H9 (cell line): ENCODE data around the gene SLC29A1. TPM values are rescaled to one million over a fixed set of nuclear protein-coding genes. Genes with fewer than 3 reads are reported as not detected.

Experiments used
- DNase-seq: peaks from one replicate; pipeline ENCODE4 v3.0.0-alpha.2; 2017
- H2AFZ ChIP-seq: one replicate; pipeline ENCODE4 v1.6.1; 2013; ENCODE audit warnings: mild to moderate bottlenecking, low read length, control low read depth, moderate library complexity
- H2AK5ac ChIP-seq: 2 replicates; pipeline ENCODE4 v1.6.1; 2013; ENCODE audit warnings: low read length, control low read depth, mixed read lengths; ENCODE audit not compliant: insufficient read length
- H2BK120ac ChIP-seq: one replicate; pipeline ENCODE4 v1.6.1; 2013; ENCODE audit warnings: low read depth, mild to moderate bottlenecking, low read length, control low read depth, inconsistent platforms; ENCODE audit not compliant: poor library complexity, severe bottlenecking
- H2BK12ac ChIP-seq: 2 replicates; pipeline ENCODE4 v1.6.1; 2013; ENCODE audit warnings: low read length, control low read depth, mixed read lengths, low read depth; ENCODE audit not compliant: insufficient read length
- H2BK15ac ChIP-seq: 2 replicates; pipeline ENCODE4 v1.6.1; 2013; ENCODE audit warnings: low read depth, low read length, control low read depth
- H2BK20ac ChIP-seq: one replicate; pipeline ENCODE4 v1.6.1; 2013; ENCODE audit warnings: low read depth, mild to moderate bottlenecking, low read length, control low read depth, inconsistent platforms; ENCODE audit not compliant: poor library complexity, severe bottlenecking
- H2BK5ac ChIP-seq: 2 replicates; pipeline ENCODE4 v1.6.1; 2013; ENCODE audit warnings: low read length, control low read depth, mixed read lengths; ENCODE audit not compliant: insufficient read length
- H3K14ac ChIP-seq: 2 replicates; pipeline ENCODE4 v1.6.1; 2013; ENCODE audit warnings: low read length, control low read depth; ENCODE audit not compliant: insufficient read depth
- H3K18ac ChIP-seq: 2 replicates; pipeline ENCODE4 v1.6.1; 2013; ENCODE audit warnings: low read depth, mild to moderate bottlenecking, mixed read lengths, low read length, control low read depth; ENCODE audit not compliant: insufficient read length
- H3K23ac ChIP-seq: 2 replicates; pipeline ENCODE4 v1.6.1; 2013; ENCODE audit warnings: low read length, control low read depth, mixed read lengths, low read depth; ENCODE audit not compliant: insufficient read length
- H3K23me2 ChIP-seq: 2 replicates; pipeline ENCODE4 v1.6.1; 2013; ENCODE audit warnings: low read depth, mild to moderate bottlenecking, mixed read lengths, low read length, control low read depth; ENCODE audit not compliant: insufficient read length, poor library complexity, severe bottlenecking
- H3K27ac ChIP-seq: 2 replicates; pipeline ENCODE4 v1.5.1; 2013; ENCODE audit warnings: low read length, control low read depth, mixed read lengths, low read depth; ENCODE audit not compliant: insufficient read length
- H3K27me3 ChIP-seq: 2 replicates; pipeline ENCODE4 v1.6.1; 2013; ENCODE audit warnings: low read length, control low read depth, inconsistent platforms; ENCODE audit not compliant: insufficient read depth
- H3K4ac ChIP-seq: 2 replicates; pipeline ENCODE4 v1.6.1; 2013; ENCODE audit warnings: low read depth, mild to moderate bottlenecking, control low read depth, inconsistent platforms, low read length, moderate library complexity
- H3K4me1 ChIP-seq: 2 replicates; pipeline ENCODE4 v1.6.1; 2013; ENCODE audit warnings: low read length, control low read depth, inconsistent platforms; ENCODE audit not compliant: insufficient read depth
- H3K4me2 ChIP-seq: 2 replicates; pipeline ENCODE4 v1.6.1; 2013; ENCODE audit warnings: low read length, control low read depth, mixed read lengths; ENCODE audit not compliant: insufficient read length, insufficient read depth
- H3K56ac ChIP-seq: 2 replicates; pipeline ENCODE4 v1.6.1; 2013; ENCODE audit warnings: low read depth, mild to moderate bottlenecking, mixed read lengths, low read length, control low read depth; ENCODE audit not compliant: insufficient read length
- H3K79me1 ChIP-seq: 2 replicates; pipeline ENCODE4 v1.6.1; 2013; ENCODE audit warnings: low read depth, mild to moderate bottlenecking, moderate library complexity, low read length, control low read depth, inconsistent platforms; ENCODE audit not compliant: insufficient read depth, poor library complexity, severe bottlenecking
- H3K79me2 ChIP-seq: 2 replicates; pipeline ENCODE4 v1.6.1; 2013; ENCODE audit warnings: low read length, control low read depth, inconsistent platforms; ENCODE audit not compliant: insufficient read depth
- H3K9ac ChIP-seq: 2 replicates; pipeline ENCODE4 v1.6.1; 2013; ENCODE audit warnings: low read length, control low read depth, mixed read lengths; ENCODE audit not compliant: insufficient read length; ENCODE audit errors: extremely low read depth
- H3K9me3 ChIP-seq: one replicate; pipeline ENCODE4 v1.6.1; 2013; ENCODE audit warnings: low read depth, low read length, inconsistent platforms; ENCODE audit not compliant: control insufficient read depth
- H3T11ph ChIP-seq: one replicate; pipeline ENCODE4 v1.6.1; 2013; ENCODE audit warnings: mild to moderate bottlenecking, low read length, control low read depth, inconsistent platforms
- H4K20me1 ChIP-seq: one replicate; pipeline ENCODE4 v1.6.1; 2013; ENCODE audit not compliant: control insufficient read depth, insufficient read length, insufficient read depth
- H4K5ac ChIP-seq: 2 replicates; pipeline ENCODE4 v1.6.1; 2013; ENCODE audit warnings: low read depth, mild to moderate bottlenecking, mixed read lengths, low read length, control low read depth; ENCODE audit not compliant: insufficient read length
- H4K8ac ChIP-seq: replicated peaks from 2 replicates; pipeline ENCODE4 v1.6.1; 2013; ENCODE audit warnings: low read length, control low read depth, mixed read lengths, low read depth; ENCODE audit not compliant: insufficient read length
- H4K91ac ChIP-seq: 2 replicates; pipeline ENCODE4 v1.6.1; 2013; ENCODE audit warnings: low read depth, mild to moderate bottlenecking, moderate library complexity, mixed read lengths, low read length, control low read depth; ENCODE audit not compliant: insufficient read length
- H3K27ac Mint-ChIP-seq, 3 experiments: 2 replicates in 2 of 3; 3 replicates in 1 of 3; pipeline ENCODE4 v1.8.0; 2020 to 2021; ENCODE audit warnings: mixed read lengths in 3 of 3, mild to moderate bottlenecking in 1 of 3, moderate library complexity in 1 of 3
- H3K27me3 Mint-ChIP-seq: 2 replicates; pipeline ENCODE4 v1.8.0; 2021; ENCODE audit warnings: low read depth, mild to moderate bottlenecking, moderate library complexity, mixed read lengths
- H3K36me3 Mint-ChIP-seq, 3 experiments: 2 replicates in 2 of 3; 3 replicates in 1 of 3; pipeline ENCODE4 v1.8.0; 2020 to 2021; ENCODE audit warnings: low read depth in 3 of 3, mixed read lengths in 3 of 3; ENCODE audit not compliant: insufficient read depth in 1 of 3
- H3K4me1 Mint-ChIP-seq, 2 experiments: 2 replicates each; pipeline ENCODE4 v1.8.0; 2020; ENCODE audit warnings: mixed read lengths in 2 of 2
- H3K4me3 Mint-ChIP-seq, 2 experiments: 2 replicates in 1 of 2; 3 replicates in 1 of 2; pipeline ENCODE4 v1.8.0; 2020 to 2021; ENCODE audit warnings: mild to moderate bottlenecking in 2 of 2, mixed read lengths in 2 of 2, moderate library complexity in 1 of 2
- H3K9me3 Mint-ChIP-seq, 2 experiments: 2 replicates in 1 of 2; 3 replicates in 1 of 2; pipeline ENCODE4 v1.8.0; 2020; ENCODE audit warnings: mild to moderate bottlenecking in 2 of 2, mixed read lengths in 2 of 2, moderate library complexity in 1 of 2
- WGBS: extraction: QIAGEN DNeasy Blood & Tissue Kit; methylation state at CpG from one replicate; pipeline ENCODE4 v1.1.7; 2013; ENCODE audit warnings: missing lambda C conversion rate, low lambda C conversion rate, mixed read lengths; ENCODE audit not compliant: insufficient read length; ENCODE audit errors: extremely low coverage; 5-methylcytosine and 5-hydroxymethylcytosine counted together
- total RNA-seq: library from RNA; stranded (reverse); gene quantifications from 2 replicates; pipeline ENCODE4 v1.2.1, GENCODE V29; 2021
- TF ChIP-seq, protein P1 (sequence below): fragments of 200-600 bp; sonication (generic); conservative IDR thresholded peaks from 3 replicates; pipeline ENCODE4 v1.8.0; 2021; ENCODE audit warnings: antibody characterized with exemption, mild to moderate bottlenecking

SLC29A1 gene
- total RNA-seq, 1 experiment from 2014 or later, result 124 TPM

DNA sequence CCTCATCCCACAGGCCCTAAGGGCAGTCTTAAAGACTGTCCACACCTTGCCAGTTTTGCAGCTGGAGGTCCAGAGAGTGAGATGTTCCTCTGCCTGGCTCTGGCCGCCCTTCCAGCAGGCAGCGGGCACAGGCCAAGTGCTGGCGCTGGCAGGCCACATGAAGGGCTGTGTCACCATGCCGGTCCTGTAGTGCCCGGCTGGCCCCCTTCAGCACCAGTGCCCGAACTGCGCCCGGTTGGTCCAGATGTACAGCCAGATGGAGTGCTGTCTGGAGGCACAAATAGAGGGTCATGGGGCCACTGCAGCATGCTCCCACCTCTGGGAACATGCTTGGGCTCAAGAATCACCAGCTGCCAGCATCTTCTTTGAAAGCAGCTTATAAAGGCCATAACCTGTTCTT is 38.2 kb downstream of the SLC29A1 start:
- TF ChIP-seq, protein P1, sequence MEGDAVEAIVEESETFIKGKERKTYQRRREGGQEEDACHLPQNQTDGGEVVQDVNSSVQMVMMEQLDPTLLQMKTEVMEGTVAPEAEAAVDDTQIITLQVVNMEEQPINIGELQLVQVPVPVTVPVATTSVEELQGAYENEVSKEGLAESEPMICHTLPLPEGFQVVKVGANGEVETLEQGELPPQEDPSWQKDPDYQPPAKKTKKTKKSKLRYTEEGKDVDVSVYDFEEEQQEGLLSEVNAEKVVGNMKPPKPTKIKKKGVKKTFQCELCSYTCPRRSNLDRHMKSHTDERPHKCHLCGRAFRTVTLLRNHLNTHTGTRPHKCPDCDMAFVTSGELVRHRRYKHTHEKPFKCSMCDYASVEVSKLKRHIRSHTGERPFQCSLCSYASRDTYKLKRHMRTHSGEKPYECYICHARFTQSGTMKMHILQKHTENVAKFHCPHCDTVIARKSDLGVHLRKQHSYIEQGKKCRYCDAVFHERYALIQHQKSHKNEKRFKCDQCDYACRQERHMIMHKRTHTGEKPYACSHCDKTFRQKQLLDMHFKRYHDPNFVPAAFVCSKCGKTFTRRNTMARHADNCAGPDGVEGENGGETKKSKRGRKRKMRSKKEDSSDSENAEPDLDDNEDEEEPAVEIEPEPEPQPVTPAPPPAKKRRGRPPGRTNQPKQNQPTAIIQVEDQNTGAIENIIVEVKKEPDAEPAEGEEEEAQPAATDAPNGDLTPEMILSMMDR, result no peak
- Histone ChIP-seq H3K4me2 (no peak overlapping the region), H2BK20ac (no peak overlapping the region), H2BK120ac (no peak overlapping the region), H2BK12ac (no peak overlapping the region), H3K27me3 (no peaks in the 10 kb centered on the region), H3K9me3 (no peaks in the 10 kb centered on the region), H3K23me2 (peaks cover 16% of the 10 kb centered on the region), H3K4ac (no peak overlapping the region), H2AK5ac (no peak overlapping the region), H3K27ac (no peak overlapping the region), H3K4me1 (no peaks in the 10 kb centered on the region; the same call in 1 of the 2 replicates), H3K79me2 (no peaks in the 10 kb centered on the region), H3K56ac (no peak overlapping the region), H2AFZ (no peak overlapping the region), H3K79me1 (no peaks in the 10 kb centered on the region), H2BK5ac (no peak overlapping the region), H3T11ph (no peak overlapping the region), H3K14ac (no peak overlapping the region), H4K91ac (no peak overlapping the region), H3K18ac (no peak overlapping the region), H4K8ac (no peak overlapping the region), H4K20me1 (no peaks in the 10 kb centered on the region), H2BK15ac (no peak overlapping the region), H4K5ac (no peak overlapping the region), H3K23ac (no peak overlapping the region), H3K9ac (no peak overlapping the region)
- H3K9me3 Mint-ChIP-seq, result no peaks in the 10 kb centered on the region; a peak in 1 of 5 replicates
- H3K27me3 Mint-ChIP-seq, result peaks cover 8% of the 10 kb centered on the region
- H3K36me3 Mint-ChIP-seq, result peaks cover 0 to 18% (median 9%) of the 10 kb centered on the region in 3 experiments; a peak in 6 of 7 replicates
- H3K4me1 Mint-ChIP-seq, result peaks cover 35% of the 10 kb centered on the region in 2 experiments
- DNase-seq, result no peak
- H3K4me3 Mint-ChIP-seq, result no peak overlapping the region
- no CpG with 5 or more reads among the region's 8 CpGs for WGBS
- no peak overlapping the region for H3K27ac Mint-ChIP-seq
